ENCODE measurements around the gene LMAN2L.

LMAN2L gene

DNA sequence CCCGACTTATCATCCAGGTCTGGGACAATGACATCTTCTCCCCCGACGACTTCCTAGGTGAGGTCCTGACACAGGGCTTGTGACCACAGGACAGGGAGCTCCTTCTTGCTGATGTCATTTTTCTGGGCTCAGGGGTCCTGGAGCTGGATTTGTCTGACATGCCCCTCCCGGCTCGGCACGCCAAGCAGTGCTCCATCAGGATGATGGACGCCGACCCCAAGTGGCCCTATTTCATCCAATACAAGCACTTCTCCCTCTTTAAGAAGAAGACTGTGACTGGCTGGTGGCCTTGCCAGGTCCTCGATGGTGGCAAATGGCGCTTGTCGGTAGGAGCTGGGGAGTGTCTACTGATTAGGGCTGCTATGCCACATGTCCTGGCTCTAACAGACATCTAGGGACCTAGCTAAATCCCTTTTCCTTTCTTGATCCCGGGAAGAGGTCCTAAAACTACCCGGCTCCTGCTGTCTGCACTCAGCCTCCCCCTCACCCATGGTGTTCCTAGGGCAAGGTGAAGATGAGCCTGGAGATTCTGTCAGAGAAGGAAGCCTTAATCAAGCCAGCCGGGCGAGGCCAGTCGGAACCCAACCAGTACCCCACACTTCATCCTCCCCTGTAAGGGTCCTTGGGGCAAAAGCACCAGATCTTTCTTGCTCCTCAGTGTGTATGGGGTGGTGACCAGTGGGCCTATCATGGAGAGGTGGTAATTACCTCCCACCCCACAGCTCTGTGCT is 36.7 kb downstream of the LMAN2L start:
- no peak overlapping the region for H3K9ac ChIP-seq (ENCODE audit: low read length)
- H3K79me2 ChIP-seq (ENCODE audit: insufficient read depth, low read length) = no peaks in the 10 kb centered on the region
- peaks cover 32% of the 10 kb centered on the region for H3K36me3 ChIP-seq (ENCODE audit: insufficient read depth, low read length)
- H3K9me3 ChIP-seq (ENCODE audit: low read length) = no peaks in the 10 kb centered on the region
- H3K4me1 ChIP-seq (ENCODE audit: insufficient read depth, low read length, severe bottlenecking) = no peaks in the 10 kb centered on the region
- H3K27ac ChIP-seq (ENCODE audit: low read depth, low read length, poor library complexity, severe bottlenecking) = no peak overlapping the region
- H4K20me1 ChIP-seq (ENCODE audit: insufficient read depth, low read length) = no peaks in the 10 kb centered on the region
- H3K9me2 ChIP-seq (ENCODE audit: low read depth, low read length) = no peaks in the 10 kb centered on the region
- H3K4me2 ChIP-seq (ENCODE audit: low read length) = no peak overlapping the region
- no peaks in the 10 kb centered on the region for H3F3A ChIP-seq (ENCODE audit: insufficient read depth, low read length)
- no peaks in the 10 kb centered on the region for H3K27me3 ChIP-seq (ENCODE audit: insufficient read depth, low read length)
- H2AFZ ChIP-seq (ENCODE audit: low read length) = no peak overlapping the region
- H3K4me3 ChIP-seq (ENCODE audit: low read depth, low read length, poor library complexity, severe bottlenecking) = no peak overlapping the region
- TF ChIP-seq, protein P1, sequence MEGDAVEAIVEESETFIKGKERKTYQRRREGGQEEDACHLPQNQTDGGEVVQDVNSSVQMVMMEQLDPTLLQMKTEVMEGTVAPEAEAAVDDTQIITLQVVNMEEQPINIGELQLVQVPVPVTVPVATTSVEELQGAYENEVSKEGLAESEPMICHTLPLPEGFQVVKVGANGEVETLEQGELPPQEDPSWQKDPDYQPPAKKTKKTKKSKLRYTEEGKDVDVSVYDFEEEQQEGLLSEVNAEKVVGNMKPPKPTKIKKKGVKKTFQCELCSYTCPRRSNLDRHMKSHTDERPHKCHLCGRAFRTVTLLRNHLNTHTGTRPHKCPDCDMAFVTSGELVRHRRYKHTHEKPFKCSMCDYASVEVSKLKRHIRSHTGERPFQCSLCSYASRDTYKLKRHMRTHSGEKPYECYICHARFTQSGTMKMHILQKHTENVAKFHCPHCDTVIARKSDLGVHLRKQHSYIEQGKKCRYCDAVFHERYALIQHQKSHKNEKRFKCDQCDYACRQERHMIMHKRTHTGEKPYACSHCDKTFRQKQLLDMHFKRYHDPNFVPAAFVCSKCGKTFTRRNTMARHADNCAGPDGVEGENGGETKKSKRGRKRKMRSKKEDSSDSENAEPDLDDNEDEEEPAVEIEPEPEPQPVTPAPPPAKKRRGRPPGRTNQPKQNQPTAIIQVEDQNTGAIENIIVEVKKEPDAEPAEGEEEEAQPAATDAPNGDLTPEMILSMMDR (IDR thresholded peaks at IDR 0.05; ENCODE audit: low read length) = no peak
- no peak for TF ChIP-seq EZH2 (IDR thresholded peaks at IDR 0.05; ENCODE audit: borderline replicate concordance, low read length)

DNA sequence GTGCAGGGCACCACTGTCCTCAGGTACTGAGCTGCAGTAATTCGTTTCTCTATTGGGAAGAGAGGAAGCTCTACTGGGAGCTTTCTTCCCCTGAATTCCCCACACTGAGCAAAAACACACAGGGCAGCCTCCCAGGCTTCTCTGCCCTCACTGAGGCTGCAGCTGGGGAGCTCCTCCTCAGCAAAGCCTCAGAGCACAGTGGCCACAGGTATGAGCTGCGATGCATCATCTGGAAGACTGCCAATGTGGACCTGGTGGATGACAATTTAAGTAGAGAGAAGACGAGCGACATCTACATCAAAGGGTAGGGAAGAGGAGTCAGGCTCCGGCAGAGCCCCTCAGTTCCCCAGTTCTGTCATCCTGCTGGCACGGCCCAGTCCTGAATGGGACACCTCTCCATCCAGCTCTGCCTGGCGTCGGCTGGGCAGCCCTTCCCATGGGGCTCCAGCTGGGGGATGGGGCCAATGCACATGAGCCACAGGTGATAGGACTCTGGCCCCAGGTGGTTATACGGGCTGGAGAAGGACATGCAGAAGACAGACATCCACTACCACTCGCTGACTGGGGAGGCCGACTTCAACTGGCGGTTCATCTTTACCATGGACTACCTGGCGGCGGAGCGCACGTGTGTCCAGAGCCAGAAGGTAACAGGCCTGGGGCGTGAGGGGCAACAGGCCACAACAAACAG is 37.6 kb downstream of the LMAN2L start:
- Histone ChIP-seq H4K20me1 (ENCODE audit: insufficient read depth, low read length) (no peaks in the 10 kb centered on the region), H3K4me1 (ENCODE audit: insufficient read depth, low read length, severe bottlenecking) (no peaks in the 10 kb centered on the region), H3K27me3 (ENCODE audit: insufficient read depth, low read length) (no peaks in the 10 kb centered on the region), H3K9ac (ENCODE audit: low read length) (no peak overlapping the region), H3K4me2 (ENCODE audit: low read length) (no peak overlapping the region), H3K36me3 (ENCODE audit: insufficient read depth, low read length) (peaks cover 24% of the 10 kb centered on the region), H2AFZ (ENCODE audit: low read length) (no peak overlapping the region), H3F3A (ENCODE audit: insufficient read depth, low read length) (no peaks in the 10 kb centered on the region), H3K9me2 (ENCODE audit: low read depth, low read length) (no peaks in the 10 kb centered on the region), H3K4me3 (ENCODE audit: low read depth, low read length, poor library complexity, severe bottlenecking) (no peak overlapping the region), H3K9me3 (ENCODE audit: low read length) (no peaks in the 10 kb centered on the region), H3K27ac (ENCODE audit: low read depth, low read length, poor library complexity, severe bottlenecking) (no peak overlapping the region), H3K79me2 (ENCODE audit: insufficient read depth, low read length) (no peaks in the 10 kb centered on the region)
- TF ChIP-seq EZH2 (IDR thresholded peaks at IDR 0.05; ENCODE audit: borderline replicate concordance, low read length) = no peak
- TF ChIP-seq, protein P1 (IDR thresholded peaks at IDR 0.05; ENCODE audit: low read length) = no peak

DNA sequence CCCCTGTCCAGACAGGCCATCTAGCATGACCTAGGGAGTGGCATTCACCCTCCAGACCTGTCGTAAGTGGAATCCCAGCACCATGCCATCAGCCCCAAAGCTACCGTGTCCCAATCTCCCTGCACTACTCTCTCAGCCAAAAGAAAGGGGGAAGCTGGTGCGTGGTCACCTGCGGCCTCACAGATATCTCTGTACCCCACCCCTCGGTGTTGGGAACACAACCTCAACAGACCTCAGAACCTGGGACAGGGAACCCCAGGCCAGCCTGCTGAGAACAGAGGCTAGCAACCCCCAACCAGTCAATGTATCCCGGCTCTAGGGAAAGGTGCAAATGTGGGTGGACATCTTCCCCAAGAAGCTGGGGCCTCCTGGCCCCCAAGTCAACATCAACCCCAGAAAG is 38.2 kb downstream of the LMAN2L start:
- Histone ChIP-seq H3K27ac (ENCODE audit: low read depth, low read length, poor library complexity, severe bottlenecking) (no peak overlapping the region), H4K20me1 (ENCODE audit: insufficient read depth, low read length) (no peaks in the 10 kb centered on the region)

More for the DNA sequence above, 38.2 kb downstream of the LMAN2L start:
- no peaks in the 10 kb centered on the region for H3K79me2 ChIP-seq (ENCODE audit: insufficient read depth, low read length)
- no peak overlapping the region for H3K9ac ChIP-seq (ENCODE audit: low read length)
- H3K27me3 ChIP-seq (ENCODE audit: insufficient read depth, low read length) = no peaks in the 10 kb centered on the region
- H3F3A ChIP-seq (ENCODE audit: insufficient read depth, low read length) = no peaks in the 10 kb centered on the region
- TF ChIP-seq, protein P1 (IDR thresholded peaks at IDR 0.05; ENCODE audit: low read length) = no peak
- no peak for TF ChIP-seq EZH2 (IDR thresholded peaks at IDR 0.05; ENCODE audit: borderline replicate concordance, low read length)
- no peaks in the 10 kb centered on the region for H3K9me2 ChIP-seq (ENCODE audit: low read depth, low read length)
- H3K4me3 ChIP-seq (ENCODE audit: low read depth, low read length, poor library complexity, severe bottlenecking) = no peak overlapping the region
- H2AFZ ChIP-seq (ENCODE audit: low read length) = no peak overlapping the region
- H3K9me3 ChIP-seq (ENCODE audit: low read length) = no peaks in the 10 kb centered on the region
- peaks cover 18% of the 10 kb centered on the region for H3K36me3 ChIP-seq (ENCODE audit: insufficient read depth, low read length)
- no peak overlapping the region for H3K4me2 ChIP-seq (ENCODE audit: low read length)
- no peaks in the 10 kb centered on the region for H3K4me1 ChIP-seq (ENCODE audit: insufficient read depth, low read length, severe bottlenecking)
